CD14-positive monocyte (primary cell): Measurements from ENCODE around the gene RHOU. TPM values are rescaled to one million over a fixed set of nuclear protein-coding genes. Genes with fewer than 3 reads are reported as not detected.
A peak's percentile ranks its signal among the peaks of the same experiment; 100 is the strongest.

Experiments
- DNase-seq, 3 donors: peaks; one replicate each; pipeline ENCODE4 v3.0.0-alpha.2; 2011 to 2022
- H2AFZ ChIP-seq: 2 replicates; pipeline ENCODE4 v1.6.0; 2012; ENCODE audit warnings: mild to moderate bottlenecking, low read depth, low read length, inconsistent platforms; ENCODE audit not compliant: insufficient read depth, poor library complexity, severe bottlenecking
- H3K27ac ChIP-seq, 2 donors: 1 replicate in 1 of 2; 2 replicates in 1 of 2; pipeline ENCODE4 v1.5.1; 2012 to 2013; ENCODE audit warnings: low read length in 2 of 2, control low read depth in 1 of 2, inconsistent platforms in 1 of 2, low read depth in 1 of 2, mild to moderate bottlenecking in 1 of 2
- H3K27me3 ChIP-seq, 2 donors: one replicate each; pipeline versions ENCODE4 v1.6.0 to v1.6.1; 2011 to 2013; ENCODE audit warnings: low read length in 2 of 2; ENCODE audit not compliant: control insufficient read depth in 2 of 2, insufficient read depth in 2 of 2
- H3K36me3 ChIP-seq, 2 donors: replicated peaks in 1 of 2; 1 replicate in 1 of 2; 2 replicates in 1 of 2; pipeline versions ENCODE4 v1.5.1 to v1.6.1; 2012 to 2013; ENCODE audit warnings: low read length in 2 of 2, control low read depth in 1 of 2, inconsistent platforms in 1 of 2, mild to moderate bottlenecking in 1 of 2; ENCODE audit not compliant: insufficient read depth in 2 of 2, control insufficient read depth in 1 of 2
- H3K4me1 ChIP-seq, 2 donors: 1 replicate in 1 of 2; 2 replicates in 1 of 2; pipeline versions ENCODE4 v1.5.1 to v1.6.1; 2012 to 2013; ENCODE audit warnings: low read length in 2 of 2, control low read depth in 1 of 2, inconsistent platforms in 1 of 2, mild to moderate bottlenecking in 1 of 2, moderate library complexity in 1 of 2; ENCODE audit not compliant: insufficient read depth in 2 of 2, control insufficient read depth in 1 of 2
- H3K4me2 ChIP-seq: replicated peaks from 2 replicates; pipeline ENCODE3; 2012; ENCODE audit warnings: low read length, moderate library complexity, mild to moderate bottlenecking; ENCODE audit not compliant: poor library complexity, severe bottlenecking; ENCODE audit errors: extremely low read depth
- H3K4me3 ChIP-seq, 3 experiments: fragments of 200-600 bp in 1 of 3; sonication (generic) in 1 of 3; replicated peaks in 1 of 3; 1 replicate in 2 of 3; 2 replicates in 1 of 3; pipeline ENCODE4 v1.5.1; 2011 to 2013; ENCODE audit warnings: low read length in 3 of 3, mild to moderate bottlenecking in 3 of 3, control low read depth in 2 of 3, low read depth in 2 of 3, inconsistent platforms in 1 of 3, moderate library complexity in 1 of 3
- H3K79me2 ChIP-seq: 2 replicates; pipeline ENCODE4 v1.6.0; 2012; ENCODE audit warnings: mild to moderate bottlenecking, control low read depth, inconsistent platforms, low read length, moderate library complexity; ENCODE audit not compliant: insufficient read depth
- H3K9ac ChIP-seq: 2 replicates; pipeline ENCODE4 v1.6.0; 2017; ENCODE audit warnings: low read length, mild to moderate bottlenecking; ENCODE audit not compliant: insufficient read depth, poor library complexity, severe bottlenecking
- H3K9me3 ChIP-seq, 2 donors: replicated peaks in 1 of 2; 1 replicate in 1 of 2; 2 replicates in 1 of 2; pipeline versions ENCODE4 v1.5.1 to v1.6.1; 2012 to 2013; ENCODE audit warnings: low read length in 2 of 2, control low read depth in 1 of 2; ENCODE audit not compliant: control insufficient read depth in 1 of 2, insufficient read depth in 1 of 2
- H4K20me1 ChIP-seq: 2 replicates; pipeline ENCODE4 v1.6.0; 2012; ENCODE audit warnings: mild to moderate bottlenecking, low read length, control low read depth, moderate library complexity; ENCODE audit not compliant: insufficient read depth
- H3K27ac Mint-ChIP-seq, 7 donors: one replicate each; pipeline ENCODE4 v1.8.0; 2020; ENCODE audit warnings: mild to moderate bottlenecking in 7 of 7, mixed read lengths in 7 of 7, moderate library complexity in 6 of 7, inconsistent platforms in 2 of 7
- H3K27me3 Mint-ChIP-seq, 3 donors: one replicate each; pipeline ENCODE4 v1.8.0; 2021 to 2022; ENCODE audit warnings: low read depth in 3 of 3, mild to moderate bottlenecking in 3 of 3, mixed read lengths in 3 of 3, moderate library complexity in 3 of 3, inconsistent platforms in 1 of 3
- H3K36me3 Mint-ChIP-seq, 2 donors: one replicate each; pipeline ENCODE4 v1.8.0; 2020; ENCODE audit warnings: mixed read lengths in 2 of 2, inconsistent platforms in 1 of 2, mild to moderate bottlenecking in 1 of 2
- H3K4me1 Mint-ChIP-seq: one replicate; pipeline ENCODE4 v1.8.0; 2020; ENCODE audit warnings: mild to moderate bottlenecking, mixed read lengths
- H3K4me3 Mint-ChIP-seq, 2 donors: one replicate each; pipeline ENCODE4 v1.8.0; 2020; ENCODE audit warnings: mild to moderate bottlenecking in 2 of 2, mixed read lengths in 2 of 2, moderate library complexity in 1 of 2
- H3K9me3 Mint-ChIP-seq, 7 donors: one replicate each; pipeline ENCODE4 v1.8.0; 2020 to 2022; ENCODE audit warnings: mixed read lengths in 7 of 7, mild to moderate bottlenecking in 6 of 7, moderate library complexity in 6 of 7, inconsistent platforms in 2 of 7
- WGBS: methylation state at CpG from one replicate; pipeline ENCODE4 v1.1.5; 2013; ENCODE audit warnings: missing lambda C conversion rate; ENCODE audit not compliant: insufficient coverage; 5-methylcytosine and 5-hydroxymethylcytosine counted together
- intact Hi-C, 2 donors: fragments of 100-400 bp; cut with micrococcal nuclease; formaldehyde crosslinking; loops; one replicate each; pipeline versions ENCODE4 v1.15.0 to v1.15.1; 2023
- polyA plus RNA-seq, 3 donors: library from polyadenylated mRNA; depleted of rRNA in 1 of 3; unstranded in 2 of 3; stranded (reverse) in 1 of 3; fragments of 300-500 nt in 2 of 3; fragments of >200 nt in 1 of 3; fragmentation: Illumina TruSeq in 2 of 3; gene quantifications; 1 replicate in 2 of 3; 2 replicates in 1 of 3; pipeline ENCODE4 v1.2.3, GENCODE V29; 2012 to 2021
- TF ChIP-seq, protein P1 (sequence below): fragments of 200-600 bp; IDR thresholded peaks from one replicate; pipeline ENCODE4 v1.8.0; 2022; ENCODE audit warnings: antibody characterized with exemption, mild to moderate bottlenecking

RHOU gene
- polyA plus RNA-seq, 3 donors = 4.1 to 11.6 (median 4.8) TPM

DNA sequence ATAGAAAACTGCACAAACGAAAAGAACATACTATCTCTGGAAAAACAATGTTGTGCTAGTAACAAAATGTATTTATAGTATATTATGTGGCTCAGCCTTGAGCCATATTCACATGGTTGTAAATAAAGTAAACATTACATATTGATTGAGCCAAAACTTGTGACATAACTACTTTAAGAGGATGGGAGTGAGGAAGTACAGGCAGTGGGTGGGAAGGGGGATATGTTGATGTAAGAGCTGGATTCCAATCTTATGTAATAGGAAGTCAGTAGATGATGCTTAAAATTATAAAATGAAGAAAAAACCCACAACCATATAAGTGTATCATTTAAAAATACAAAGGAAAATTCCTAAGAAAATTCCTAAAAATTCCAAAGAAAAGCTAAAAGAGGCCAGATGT lies 42.7 kb downstream of the RHOU start:
- no peaks in the 10 kb centered on the region for H3K36me3 Mint-ChIP-seq
- Histone ChIP-seq H3K4me1 (peaks cover 17 to 24% of the 10 kb centered on the region in 2 donors), H3K27me3 (no peaks in the 10 kb centered on the region), H3K79me2 (no peaks in the 10 kb centered on the region), H3K9me3 (no peaks in the 10 kb centered on the region), H3K4me3 (no peak overlapping the region), H3K9ac (no peak overlapping the region), H3K27ac (peak overlapping the region in 1 of 2 donors; percentile 40), H4K20me1 (no peaks in the 10 kb centered on the region), H2AFZ (no peak overlapping the region), H3K36me3 (no peaks in the 10 kb centered on the region), H3K4me2 (no peak overlapping the region)
- intact Hi-C loops = no loop called here
- DNase-seq = peak in 1 of 3 donors; percentile 57
- TF ChIP-seq, protein P1, sequence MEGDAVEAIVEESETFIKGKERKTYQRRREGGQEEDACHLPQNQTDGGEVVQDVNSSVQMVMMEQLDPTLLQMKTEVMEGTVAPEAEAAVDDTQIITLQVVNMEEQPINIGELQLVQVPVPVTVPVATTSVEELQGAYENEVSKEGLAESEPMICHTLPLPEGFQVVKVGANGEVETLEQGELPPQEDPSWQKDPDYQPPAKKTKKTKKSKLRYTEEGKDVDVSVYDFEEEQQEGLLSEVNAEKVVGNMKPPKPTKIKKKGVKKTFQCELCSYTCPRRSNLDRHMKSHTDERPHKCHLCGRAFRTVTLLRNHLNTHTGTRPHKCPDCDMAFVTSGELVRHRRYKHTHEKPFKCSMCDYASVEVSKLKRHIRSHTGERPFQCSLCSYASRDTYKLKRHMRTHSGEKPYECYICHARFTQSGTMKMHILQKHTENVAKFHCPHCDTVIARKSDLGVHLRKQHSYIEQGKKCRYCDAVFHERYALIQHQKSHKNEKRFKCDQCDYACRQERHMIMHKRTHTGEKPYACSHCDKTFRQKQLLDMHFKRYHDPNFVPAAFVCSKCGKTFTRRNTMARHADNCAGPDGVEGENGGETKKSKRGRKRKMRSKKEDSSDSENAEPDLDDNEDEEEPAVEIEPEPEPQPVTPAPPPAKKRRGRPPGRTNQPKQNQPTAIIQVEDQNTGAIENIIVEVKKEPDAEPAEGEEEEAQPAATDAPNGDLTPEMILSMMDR = no peak
- no CpG with 5 or more reads among the region's 1 CpG for WGBS
- peaks cover 22% of the 10 kb centered on the region for H3K4me1 Mint-ChIP-seq
- H3K27ac Mint-ChIP-seq = peak overlapping the region in 4 of 7 donors; percentile 15 to 83 (median 40)
- H3K9me3 Mint-ChIP-seq = peaks cover 0 to 6% (median 2%) of the 10 kb centered on the region in 7 donors
- H3K4me3 Mint-ChIP-seq = no peak overlapping the region
- peaks cover 0 to 3% (median 3%) of the 10 kb centered on the region in 3 donors for H3K27me3 Mint-ChIP-seq

DNA sequence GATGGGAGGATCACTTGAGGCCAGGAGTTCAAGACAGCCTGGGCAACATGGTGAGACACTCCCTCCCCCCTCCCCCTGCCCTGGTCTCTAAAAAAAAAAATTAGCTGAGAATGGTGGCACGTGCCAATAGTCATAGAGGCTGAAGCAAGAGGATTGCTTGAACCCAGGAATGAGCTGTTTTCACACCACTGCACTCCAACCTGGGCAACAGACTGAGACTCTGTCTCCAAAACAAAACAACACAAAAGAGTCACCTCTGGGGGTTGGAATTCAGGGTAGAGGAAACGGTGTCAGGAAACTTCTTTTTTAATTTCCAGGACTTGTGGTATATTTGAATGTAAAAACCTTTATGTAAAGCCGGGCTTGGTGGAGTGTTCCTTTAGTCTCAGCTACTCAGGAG lies 43.2 kb downstream of the RHOU start:
- Histone ChIP-seq H2AFZ (no peak overlapping the region), H3K27ac (peak overlapping the region; percentile 2 to 40), H4K20me1 (no peaks in the 10 kb centered on the region), H3K9me3 (no peaks in the 10 kb centered on the region), H3K9ac (no peak overlapping the region), H3K4me3 (no peak overlapping the region), H3K4me1 (peaks cover 21 to 24% of the 10 kb centered on the region in 2 donors), H3K79me2 (no peaks in the 10 kb centered on the region), H3K27me3 (no peaks in the 10 kb centered on the region), H3K36me3 (no peaks in the 10 kb centered on the region), H3K4me2 (no peak overlapping the region)
- intact Hi-C loops = no loop called here
- peaks cover 0 to 4% (median 2%) of the 10 kb centered on the region in 7 donors for H3K9me3 Mint-ChIP-seq
- H3K27me3 Mint-ChIP-seq = peaks cover 0 to 3% (median 3%) of the 10 kb centered on the region in 3 donors
- H3K4me3 Mint-ChIP-seq = no peak overlapping the region
- peaks cover 26% of the 10 kb centered on the region for H3K4me1 Mint-ChIP-seq
- no peaks in the 10 kb centered on the region for H3K36me3 Mint-ChIP-seq
- peak in 1 of 3 donors; percentile 45 for DNase-seq
- TF ChIP-seq, protein P1 = no peak
- WGBS = no CpG with 5 or more reads among the region's 3 CpGs
- peak overlapping the region in 6 of 7 donors; percentile 37 to 86 (median 61) for H3K27ac Mint-ChIP-seq
